HG03565 (cell line): Measurements from ENCODE around the gene TCF25.
A peak's percentile ranks its signal among the peaks of the same experiment; 100 is the strongest.
"Not testable (repeated sequence)": the region's sequence is repeated elsewhere in the genome, so short reads cannot be mapped to it uniquely, and the experiment has no call there.

ENCODE experiments used
- ATAC-seq: cut with Tn5 transposase; IDR thresholded peaks from one replicate; pipeline ENCODE4 v1.9.1; 2021; ENCODE audit warnings: mild to moderate bottlenecking, moderate library complexity; ENCODE audit not compliant: unreplicated experiment

The TCF25 gene

GRCh38 chr16:89873109-89873971, at the start of gene TCF25:
TCF25 (plus strand) TSS chr16:89873592; CDS start chr16:89873668, 76 bp downstream.
- peak; percentile 28 for ATAC-seq

GRCh38 chr16:89823824-89824148, 49.6 kb upstream of the TCF25 start:
- ATAC-seq = not testable (repeated sequence)

- no peak for ATAC-seq
Measured at GRCh38 chr16:89826531-89827382, 46.6 kb upstream of the TCF25 start.

GRCh38 chr16:89827383-89828198, 45.8 kb upstream of the TCF25 start:
- no peak for ATAC-seq

- no peak for ATAC-seq
Measured at GRCh38 chr16:89828199-89828869, 45.1 kb upstream of the TCF25 start, which contains the start of gene SPIRE2. SPIRE2 (plus strand) TSS chr16:89828475; CDS start chr16:89828551, 76 bp downstream.

GRCh38 chr16:89828870-89829629, 44.3 kb upstream of the TCF25 start:
- ATAC-seq = no peak

GRCh38 chr16:89829630-89830437, 43.6 kb upstream of the TCF25 start:
- no peak for ATAC-seq

- no peak for ATAC-seq
Measured at GRCh38 chr16:89831810-89832328, 41.5 kb upstream of the TCF25 start.

GRCh38 chr16:89833664-89834363, 39.6 kb upstream of the TCF25 start:
- not testable (repeated sequence) for ATAC-seq

GRCh38 chr16:89834813-89835363, 38.5 kb upstream of the TCF25 start:
- ATAC-seq = not testable (repeated sequence)

- not testable (repeated sequence) for ATAC-seq
Measured at GRCh38 chr16:89836484-89836883, 36.9 kb upstream of the TCF25 start.

- ATAC-seq = no peak
Measured at GRCh38 chr16:89837014-89837546, 36.3 kb upstream of the TCF25 start.

- ATAC-seq = no peak
Measured at GRCh38 chr16:89841275-89841674, 32.1 kb upstream of the TCF25 start.

- no peak for ATAC-seq
Measured at GRCh38 chr16:89842471-89843408, 30.7 kb upstream of the TCF25 start.

GRCh38 chr16:89843409-89844350, 29.7 kb upstream of the TCF25 start:
- no peak for ATAC-seq
